Natural killer cell (primary cell): Measurements from ENCODE around the gene PRKCQ. TPM values are rescaled to one million over a fixed set of nuclear protein-coding genes. Genes with fewer than 3 reads are reported as not detected.
A peak's percentile ranks its signal among the peaks of the same experiment; 100 is the strongest.

Experiments
- ATAC-seq, 3 donors: fragments of 150-1000 bp in 2 of 3; fragments of 200-7000 bp in 1 of 3; cut with Tn5 transposase; 1 replicate in 1 of 3; 2 replicates in 2 of 3; pipeline ENCODE4 v1.10.0; 2021; ENCODE audit warnings: mild to moderate bottlenecking in 2 of 3, moderate library complexity in 2 of 3
- DNase-seq, 2 donors: peaks; one replicate each; pipeline versions ENCODE4 v3.0.0 to v3.0.0-alpha.2; 2013 to 2021; ENCODE audit warnings: mixed read lengths in 1 of 2
- H3K27ac ChIP-seq: one replicate; pipeline ENCODE4 v1.5.1; 2013; ENCODE audit warnings: mild to moderate bottlenecking, low read length
- H3K27me3 ChIP-seq: one replicate; pipeline ENCODE4 v1.6.1; 2013; ENCODE audit warnings: low read length; ENCODE audit not compliant: control insufficient read depth, insufficient read depth
- H3K36me3 ChIP-seq: one replicate; pipeline ENCODE4 v1.6.1; 2013; ENCODE audit warnings: low read length; ENCODE audit not compliant: control insufficient read depth, insufficient read depth
- H3K4me1 ChIP-seq: one replicate; pipeline ENCODE4 v1.6.1; 2013; ENCODE audit warnings: low read length; ENCODE audit not compliant: control insufficient read depth, insufficient read depth
- H3K4me3 ChIP-seq: one replicate; pipeline ENCODE4 v1.5.1; 2013; ENCODE audit warnings: low read length
- H3K9me3 ChIP-seq: one replicate; pipeline ENCODE4 v1.6.1; 2013; ENCODE audit warnings: low read length; ENCODE audit not compliant: control insufficient read depth, insufficient read depth
- H3K27ac Mint-ChIP-seq, 2 donors: one replicate each; pipeline ENCODE4 v1.8.0; 2022; ENCODE audit warnings: mild to moderate bottlenecking in 2 of 2, mixed read lengths in 2 of 2, moderate library complexity in 1 of 2
- H3K27me3 Mint-ChIP-seq, 2 donors: one replicate each; pipeline ENCODE4 v1.8.0; 2022; ENCODE audit warnings: low read depth in 2 of 2, mixed read lengths in 2 of 2
- H3K36me3 Mint-ChIP-seq: one replicate; pipeline ENCODE4 v1.8.0; 2022; ENCODE audit warnings: mixed read lengths
- H3K4me1 Mint-ChIP-seq, 2 donors: one replicate each; pipeline ENCODE4 v1.8.0; 2022; ENCODE audit warnings: mixed read lengths in 2 of 2
- H3K4me3 Mint-ChIP-seq: one replicate; pipeline ENCODE4 v1.8.0; 2022; ENCODE audit warnings: mild to moderate bottlenecking, moderate library complexity, mixed read lengths
- H3K9me3 Mint-ChIP-seq, 2 donors: one replicate each; pipeline ENCODE4 v1.8.0; 2022; ENCODE audit warnings: mixed read lengths in 2 of 2
- CTCF ChIP-seq: fragments of 200-600 bp; IDR thresholded peaks from one replicate; pipeline ENCODE4 v1.8.0; 2022; ENCODE audit warnings: antibody characterized with exemption
- WGBS: methylation state at CpG from one replicate; pipeline ENCODE4 v1.1.7; 2013; ENCODE audit warnings: missing lambda C conversion rate; ENCODE audit not compliant: insufficient coverage; 5-methylcytosine and 5-hydroxymethylcytosine counted together
- intact Hi-C: fragments of 100-400 bp; cut with micrococcal nuclease; formaldehyde crosslinking; loops from one replicate; pipeline ENCODE4 v1.14.2; 2022
- total RNA-seq, 4 donors: library from RNA; stranded (reverse); fragments of 120-200 nt in 1 of 4; gene quantifications; one replicate each; pipeline versions ENCODE4 v1.2.3 to v1.2.4, GENCODE V29; 2013 to 2022

Gene PRKCQ
- total RNA-seq, 3 donors from 2014 or later (not counting 1 experiment from before 2014, with no cell fraction given), result 46.5 to 69.5 (median 61.3) TPM

GRCh38 chr10:6411436-6411835 is 168.6 kb downstream of the PRKCQ start:
- WGBS, result 94% methylated on average over 3 of the region's 3 CpGs
- Mint-ChIP-seq H3K4me3 (no peak overlapping the region), H3K9me3 (no peaks in the 10 kb centered on the region), H3K4me1 (peaks cover 18 to 25% of the 10 kb centered on the region in 2 donors), H3K27ac (peak overlapping the region; percentile 98 to 100), H3K27me3 (no peaks in the 10 kb centered on the region), H3K36me3 (no peaks in the 10 kb centered on the region)
- H3K27ac ChIP-seq, result no peak overlapping the region
- TF ChIP-seq CTCF, result no peak
- no peaks in the 10 kb centered on the region for H3K36me3 ChIP-seq
- DNase-seq, result no peak
- H3K27me3 ChIP-seq, result no peaks in the 10 kb centered on the region
- ATAC-seq, result no peak
- no peaks in the 10 kb centered on the region for H3K9me3 ChIP-seq
- intact Hi-C loops, result loop anchor here (10.0 kb wide), 1 partner anchor 1003 kb away; the partner anchor contains the start of gene SFMBT2
- peaks cover 8% of the 10 kb centered on the region for H3K4me1 ChIP-seq
- H3K4me3 ChIP-seq, result no peak overlapping the region

- Mint-ChIP-seq H3K9me3 (no peaks in the 10 kb centered on the region), H3K4me1 (peaks cover 18 to 25% of the 10 kb centered on the region in 2 donors), H3K27ac (peak overlapping the region; percentile 98 to 100), H3K27me3 (no peaks in the 10 kb centered on the region), H3K36me3 (no peaks in the 10 kb centered on the region), H3K4me3 (no peak overlapping the region)
- 97% methylated on average over 13 of the region's 15 CpGs for WGBS
- intact Hi-C loops, result loop anchor here (10.0 kb wide), 1 partner anchor 1004 kb away; the partner anchor contains the start of gene SFMBT2
- no peaks in the 10 kb centered on the region for H3K36me3 ChIP-seq
- ATAC-seq (no peak), DNase-seq (no peak)
- H3K4me1 ChIP-seq, result peaks cover 8% of the 10 kb centered on the region
- no peaks in the 10 kb centered on the region for H3K27me3 ChIP-seq
- H3K9me3 ChIP-seq, result no peaks in the 10 kb centered on the region
- TF ChIP-seq CTCF, result no peak
- H3K4me3 ChIP-seq, result no peak overlapping the region
- H3K27ac ChIP-seq, result peak overlapping the region; percentile 85
These were observed 169.2 kb downstream of the PRKCQ start for GRCh38 chr10:6410830-6411229.

GRCh38 chr10:6409971-6410643 is 170.0 kb downstream of the PRKCQ start:
- Mint-ChIP-seq H3K9me3 (no peaks in the 10 kb centered on the region), H3K4me1 (peaks cover 18 to 25% of the 10 kb centered on the region in 2 donors), H3K36me3 (no peaks in the 10 kb centered on the region), H3K27me3 (no peaks in the 10 kb centered on the region), H3K27ac (peak overlapping the region; percentile 98 to 100), H3K4me3 (peak overlapping the region; percentile 91)
- intact Hi-C loops, result loop anchor here (10.0 kb wide), 1 partner anchor 1005 kb away; the partner anchor contains the start of gene SFMBT2
- H3K4me3 ChIP-seq, result peak overlapping the region; percentile 4
- peaks cover 8% of the 10 kb centered on the region for H3K4me1 ChIP-seq
- TF ChIP-seq CTCF, result no peak
- no peaks in the 10 kb centered on the region for H3K9me3 ChIP-seq
- DNase-seq, result peak; percentile 52 to 85
- ATAC-seq, result peak; percentile 96 to 97 (median 96)
- no peaks in the 10 kb centered on the region for H3K36me3 ChIP-seq
- H3K27me3 ChIP-seq, result no peaks in the 10 kb centered on the region
- peak overlapping the region; percentile 85 for H3K27ac ChIP-seq
- WGBS, result 30% methylated on average over 2 of the region's 2 CpGs
